ENCODE results near the gene SSBP3. TPM values are rescaled to one million over a fixed set of nuclear protein-coding genes. Genes with fewer than 3 reads are reported as not detected.
A peak's percentile ranks its signal among the peaks of the same experiment; 100 is the strongest.

The SSBP3 gene
- total RNA-seq, 4 donors from 2014 or later = 28.7 to 162 (median 37.0) TPM

DNA sequence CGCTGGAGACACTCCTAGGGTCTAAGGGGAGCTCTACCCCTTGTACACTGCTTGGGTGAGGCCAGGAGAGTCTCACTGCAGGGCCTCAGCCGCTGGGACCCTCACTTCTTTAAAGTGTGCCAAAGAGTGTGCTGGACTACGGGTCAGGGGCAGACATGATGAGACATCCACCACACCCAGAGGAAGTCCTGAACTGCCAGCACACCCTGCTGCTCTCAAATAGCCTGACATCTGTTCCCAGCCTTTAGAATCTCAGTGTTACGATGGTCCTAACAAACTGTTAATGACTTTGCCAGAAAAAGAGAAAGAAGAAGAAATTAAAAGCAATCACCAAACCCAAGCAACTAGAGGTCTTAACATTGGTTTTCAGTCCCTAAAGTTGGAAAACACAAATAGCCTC is 157.2 kb downstream of the SSBP3 start:
- Histone ChIP-seq H3K27me3 (no peaks in the 10 kb centered on the region), H3K4me1 (peaks cover 0 to 4% (median under 1%) of the 10 kb centered on the region in 4 donors), H3K36me3 (no peaks in the 10 kb centered on the region), H3K9me3 (no peaks in the 10 kb centered on the region), H3K27ac (no peak overlapping the region), H3K4me3 (no peak overlapping the region)
- WGBS, 2 donors (ENCODE audit: low coverage in 1 of 2) = 53 to 79% methylated on average over 2 to 4 of the region's 4 CpGs
- TF ChIP-seq EP300 (IDR thresholded peaks at IDR 0.05; ENCODE audit: low read depth) (no peak), POLR2AphosphoS5 (IDR thresholded peaks at IDR 0.05) (no peak), POLR2A (IDR thresholded peaks at IDR 0.05) (no peak)
- TF ChIP-seq, protein P1, sequence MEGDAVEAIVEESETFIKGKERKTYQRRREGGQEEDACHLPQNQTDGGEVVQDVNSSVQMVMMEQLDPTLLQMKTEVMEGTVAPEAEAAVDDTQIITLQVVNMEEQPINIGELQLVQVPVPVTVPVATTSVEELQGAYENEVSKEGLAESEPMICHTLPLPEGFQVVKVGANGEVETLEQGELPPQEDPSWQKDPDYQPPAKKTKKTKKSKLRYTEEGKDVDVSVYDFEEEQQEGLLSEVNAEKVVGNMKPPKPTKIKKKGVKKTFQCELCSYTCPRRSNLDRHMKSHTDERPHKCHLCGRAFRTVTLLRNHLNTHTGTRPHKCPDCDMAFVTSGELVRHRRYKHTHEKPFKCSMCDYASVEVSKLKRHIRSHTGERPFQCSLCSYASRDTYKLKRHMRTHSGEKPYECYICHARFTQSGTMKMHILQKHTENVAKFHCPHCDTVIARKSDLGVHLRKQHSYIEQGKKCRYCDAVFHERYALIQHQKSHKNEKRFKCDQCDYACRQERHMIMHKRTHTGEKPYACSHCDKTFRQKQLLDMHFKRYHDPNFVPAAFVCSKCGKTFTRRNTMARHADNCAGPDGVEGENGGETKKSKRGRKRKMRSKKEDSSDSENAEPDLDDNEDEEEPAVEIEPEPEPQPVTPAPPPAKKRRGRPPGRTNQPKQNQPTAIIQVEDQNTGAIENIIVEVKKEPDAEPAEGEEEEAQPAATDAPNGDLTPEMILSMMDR (IDR thresholded peaks at IDR 0.05) = no peak
- intact Hi-C loops (cut with DNase I; ENCODE audit: low total_unique reads) (no loop called here), in situ Hi-C loops (cut with MboI; ENCODE audit: low pct_ligation_motif_present in 1 of 4, low pct_unique_long_range_greater_than_20kb in 1 of 4, low sequenced_read_pairs in 3 of 4) (no loop called here)
- DNase-seq = no peak

DNA sequence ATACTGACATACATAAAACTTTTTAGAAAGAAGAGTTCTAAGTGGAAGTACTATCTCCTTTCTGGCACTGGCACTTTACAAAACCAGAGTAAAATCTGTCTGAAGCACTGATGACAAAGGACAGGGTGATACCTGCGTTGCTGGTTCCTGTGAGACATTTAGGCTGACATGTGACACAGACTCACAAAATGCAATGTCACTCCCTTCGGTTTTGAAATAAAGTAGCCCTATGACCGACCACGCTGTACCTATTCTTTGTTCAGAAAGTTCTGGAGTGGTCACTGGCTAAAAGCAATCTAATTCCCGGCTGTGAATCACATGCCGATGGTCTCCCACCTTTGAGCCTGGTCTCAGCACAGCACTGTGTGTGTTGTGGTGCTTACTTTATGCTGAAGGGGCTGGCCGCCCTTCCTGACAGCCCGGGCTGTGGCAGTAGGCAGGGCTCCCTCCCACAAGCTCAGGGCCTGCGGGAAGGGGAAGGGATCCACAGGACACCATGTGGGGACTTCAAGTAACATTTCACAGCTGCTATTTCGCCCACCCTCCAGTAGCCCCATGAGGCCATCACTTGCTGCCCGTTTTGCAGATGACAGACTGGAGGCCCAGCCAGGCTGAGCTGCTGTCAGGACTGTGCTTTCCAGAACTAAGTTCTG is 158.2 kb downstream of the SSBP3 start:
- DNase-seq = no peak
- intact Hi-C loops (cut with DNase I; ENCODE audit: low total_unique reads) = no loop called here
- Histone ChIP-seq H3K27me3 (no peaks in the 10 kb centered on the region), H3K4me1 (peaks cover 0 to 4% (median 0%) of the 10 kb centered on the region in 4 donors), H3K27ac (no peak overlapping the region), H3K4me3 (no peak overlapping the region), H3K36me3 (peaks cover 0 to under 1% (median 0%) of the 10 kb centered on the region in 4 donors), H3K9me3 (no peaks in the 10 kb centered on the region)
- in situ Hi-C loops (cut with MboI; ENCODE audit: low pct_ligation_motif_present in 1 of 4, low pct_unique_long_range_greater_than_20kb in 1 of 4, low sequenced_read_pairs in 3 of 4) = no loop called here
- 89% methylated on average over 11 of the region's 11 CpGs; no CpG with 5 or more reads in 1 of the 2 donors for WGBS, 2 donors (ENCODE audit: low coverage in 1 of 2)
- TF ChIP-seq, protein P1 (IDR thresholded peaks at IDR 0.05) = no peak
- no peak for TF ChIP-seq EP300 (IDR thresholded peaks at IDR 0.05; ENCODE audit: low read depth)
- no peak for TF ChIP-seq POLR2A (IDR thresholded peaks at IDR 0.05)
- no peak for TF ChIP-seq POLR2AphosphoS5 (IDR thresholded peaks at IDR 0.05)

- intact Hi-C loops (cut with DNase I; ENCODE audit: low total_unique reads) (no loop called here), in situ Hi-C loops (cut with MboI; ENCODE audit: low pct_ligation_motif_present in 1 of 4, low pct_unique_long_range_greater_than_20kb in 1 of 4, low sequenced_read_pairs in 3 of 4) (no loop called here)
- Histone ChIP-seq H3K27me3 (no peaks in the 10 kb centered on the region), H3K36me3 (peaks cover 0 to 4% (median 0%) of the 10 kb centered on the region in 4 donors), H3K27ac (no peak overlapping the region), H3K4me3 (no peak overlapping the region), H3K4me1 (peaks cover 0 to 4% (median 0%) of the 10 kb centered on the region in 4 donors), H3K9me3 (no peaks in the 10 kb centered on the region)
- no peak for DNase-seq
- TF ChIP-seq POLR2AphosphoS5 (IDR thresholded peaks at IDR 0.05) = peak in 1 of 3 donors; percentile 64
- TF ChIP-seq POLR2A (IDR thresholded peaks at IDR 0.05) = no peak
- WGBS, 2 donors (ENCODE audit: low coverage in 1 of 2) = 79% methylated on average over 3 to 10 of the region's 10 CpGs
Observed at GRCh38 chr1:54246116-54246721, 160.0 kb downstream of the SSBP3 start.

DNA sequence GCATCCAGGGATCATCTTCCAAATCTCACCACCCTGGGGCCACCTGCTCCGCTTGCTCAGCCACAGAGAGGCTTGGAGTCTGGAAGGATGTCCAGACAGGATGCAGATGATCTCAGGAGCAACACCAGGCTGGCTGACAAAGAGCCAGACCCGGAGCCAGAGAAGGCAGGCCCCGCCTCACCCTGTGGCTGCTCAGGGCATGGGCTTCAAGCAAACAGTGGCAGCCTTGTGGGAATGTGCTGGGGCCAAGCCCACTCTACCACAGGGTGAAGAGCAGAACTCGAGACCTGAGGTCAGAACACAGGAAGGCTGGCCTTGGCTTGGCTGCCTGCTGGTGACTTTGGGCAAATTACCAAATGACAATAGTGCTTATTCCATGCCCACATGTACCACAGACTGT is 160.7 kb downstream of the SSBP3 start:
- H3K9me3 ChIP-seq = no peaks in the 10 kb centered on the region
- peaks cover 0 to 3% (median 0%) of the 10 kb centered on the region in 4 donors for H3K4me1 ChIP-seq
- H3K27me3 ChIP-seq = no peaks in the 10 kb centered on the region
- in situ Hi-C loops (cut with MboI; ENCODE audit: low pct_ligation_motif_present in 1 of 4, low pct_unique_long_range_greater_than_20kb in 1 of 4, low sequenced_read_pairs in 3 of 4) = no loop called here
- DNase-seq = no peak
- intact Hi-C loops (cut with DNase I; ENCODE audit: low total_unique reads) = no loop called here
- TF ChIP-seq POLR2A (IDR thresholded peaks at IDR 0.05) (no peak), POLR2AphosphoS5 (IDR thresholded peaks at IDR 0.05) (no peak), EP300 (IDR thresholded peaks at IDR 0.05; ENCODE audit: low read depth) (no peak)
- TF ChIP-seq, protein P1 (IDR thresholded peaks at IDR 0.05) = no peak
- 72% methylated on average over 4 of the region's 4 CpGs; no CpG with 5 or more reads in 1 of the 2 donors for WGBS, 2 donors (ENCODE audit: low coverage in 1 of 2)
- peaks cover 0 to 4% (median 0%) of the 10 kb centered on the region in 4 donors for H3K36me3 ChIP-seq
- H3K4me3 ChIP-seq = no peak overlapping the region
- H3K27ac ChIP-seq = no peak overlapping the region
